GM12874 (cell line): ENCODE data around the gene RAB38.

ENCODE experiments used
- CTCF ChIP-seq: IDR thresholded peaks from 2 replicates; pipeline ENCODE4 v1.5.1; 2011; ENCODE audit warnings: low read depth, mild to moderate bottlenecking, control low read depth, low read length, moderate library complexity; ENCODE audit not compliant: insufficient read depth

Gene RAB38

GRCh38 chr11:88157370-88157769 is 17.9 kb downstream of the RAB38 start:
- TF ChIP-seq CTCF, result no peak

- TF ChIP-seq CTCF, result no peak
Observed at GRCh38 chr11:88152381-88152780, 22.9 kb downstream of the RAB38 start.

- TF ChIP-seq CTCF, result no peak
Observed at GRCh38 chr11:88151709-88152265, 23.5 kb downstream of the RAB38 start.

- TF ChIP-seq CTCF, result no peak
Observed at GRCh38 chr11:88146106-88146505, 29.1 kb downstream of the RAB38 start.

GRCh38 chr11:88139865-88140264 is 35.4 kb downstream of the RAB38 start:
- TF ChIP-seq CTCF, result no peak

GRCh38 chr11:88131764-88132470 is 43.3 kb downstream of the RAB38 start:
- TF ChIP-seq CTCF, result no peak

- no peak for TF ChIP-seq CTCF
Observed at GRCh38 chr11:88122956-88123355, 52.3 kb downstream of the RAB38 start.
